PC-3 (cell line): Measurements from ENCODE around the gene HIPK1. TPM values are rescaled to one million over a fixed set of nuclear protein-coding genes. Genes with fewer than 3 reads are reported as not detected.

ENCODE experiments used
- ATAC-seq: fragments of 200-7000 bp; cut with Tn5 transposase; 2 replicates; pipeline ENCODE4 v1.9.1; 2020; ENCODE audit warnings: mild to moderate bottlenecking, moderate library complexity
- BruUV-seq: library from RNA; stranded (reverse); fragments of 400-500 nt; replicated peaks from 2 replicates; lab custom pipeline; 2021; lab: Mats Ljungman, UMichigan
- CTCF ChIA-PET: fragments of 300-600 bp; sonication (Branson Sonifier 250); formaldehyde crosslinking; loops from one replicate; lab custom pipeline; 2022; ENCODE audit warnings: antibody characterized with exemption; lab: Charles Lee
- POLR2A ChIA-PET: fragments of 300-600 bp; sonication (Branson Sonifier 250); formaldehyde crosslinking; loops from one replicate; lab custom pipeline; 2022; ENCODE audit warnings: antibody characterized with exemption; ENCODE audit not compliant: unreplicated experiment; lab: Charles Lee
- DNase-seq: peaks from one replicate; pipeline ENCODE4 v3.0.0-alpha.2; 2015
- H2AFZ ChIP-seq: fragments of 300-600 bp; sonication (generic); 2 replicates; pipeline ENCODE4 v1.6.0; 2016; ENCODE audit warnings: antibody characterized with exemption, low read length
- H3F3A ChIP-seq: fragments of 300-600 bp; sonication (generic); one replicate; pipeline ENCODE4 v1.6.0; 2017; ENCODE audit warnings: antibody characterized with exemption, low read length, control low read depth, mild to moderate bottlenecking; ENCODE audit not compliant: unreplicated experiment
- H3K27ac ChIP-seq: fragments of 300-600 bp; sonication (generic); 2 replicates; pipeline ENCODE4 v1.5.1; 2016; ENCODE audit warnings: mild to moderate bottlenecking, low read length
- H3K27me3 ChIP-seq: fragments of 300-600 bp; sonication (generic); 2 replicates; pipeline ENCODE4 v1.6.1; 2016; ENCODE audit warnings: low read length, mixed read lengths
- H3K36me3 ChIP-seq: fragments of 300-600 bp; sonication (generic); 2 replicates; pipeline ENCODE4 v1.6.1; 2016; ENCODE audit warnings: low read depth, mixed run types, low read length, mixed read lengths
- H3K4me1 ChIP-seq: fragments of 300-600 bp; sonication (generic); 2 replicates; pipeline ENCODE4 v1.5.1; 2016; ENCODE audit warnings: low read length; ENCODE audit not compliant: insufficient read depth
- H3K4me2 ChIP-seq: fragments of 300-600 bp; sonication (generic); 2 replicates; pipeline ENCODE4 v1.6.0; 2016; ENCODE audit warnings: low read length
- H3K4me3 ChIP-seq: fragments of 300-600 bp; sonication (generic); 2 replicates; pipeline ENCODE4 v1.5.1; 2016; ENCODE audit warnings: mild to moderate bottlenecking, low read length, mixed read lengths
- H3K79me2 ChIP-seq: fragments of 300-600 bp; sonication (generic); 2 replicates; pipeline ENCODE4 v1.6.1; 2017; ENCODE audit warnings: low read length, mixed read lengths
- H3K9ac ChIP-seq: fragments of 300-600 bp; sonication (generic); 2 replicates; pipeline ENCODE4 v1.6.0; 2016; ENCODE audit warnings: mild to moderate bottlenecking, low read length
- H3K9me2 ChIP-seq: fragments of 300-600 bp; sonication (generic); replicated peaks from 2 replicates; pipeline ENCODE4 v1.6.1; 2016; ENCODE audit warnings: mixed run types, low read length, mixed read lengths
- H3K9me3 ChIP-seq: fragments of 300-600 bp; sonication (generic); 2 replicates; pipeline ENCODE4 v1.6.1; 2016; ENCODE audit warnings: low read length, mixed read lengths
- H4K20me1 ChIP-seq: fragments of 300-600 bp; sonication (generic); 2 replicates; pipeline ENCODE4 v1.6.1; 2016; ENCODE audit warnings: low read length, mixed read lengths
- CTCF ChIP-seq: fragments of 300-600 bp; sonication (generic); conservative IDR thresholded peaks from 2 replicates; pipeline ENCODE4 v1.5.1; 2017; ENCODE audit warnings: antibody characterized with exemption, low read depth, mild to moderate bottlenecking, low read length
- EZH2 ChIP-seq: fragments of 300-600 bp; sonication (generic); IDR thresholded peaks from one replicate; pipeline ENCODE4 v1.6.1; 2017; ENCODE audit warnings: antibody characterized with exemption, mild to moderate bottlenecking, low read length; ENCODE audit not compliant: unreplicated experiment
- EZH2phosphoT487 ChIP-seq: fragments of 300-600 bp; sonication (generic); IDR thresholded peaks from 2 replicates; pipeline ENCODE4 v1.6.1; 2018; ENCODE audit warnings: mild to moderate bottlenecking, antibody characterized with exemption, low read length, borderline replicate concordance
- intact Hi-C: fragments of 100-400 bp; cut with micrococcal nuclease; formaldehyde crosslinking; loops from 2 replicates; pipeline ENCODE4 v1.9.0; 2023
- total RNA-seq: library from RNA; depleted of rRNA; stranded (reverse); fragments of >200 nt; gene quantifications from 2 replicates; pipeline ENCODE4 v1.2.3, GENCODE V29; 2014

Gene HIPK1
- total RNA-seq, 1 experiment from 2014 or later: 19.9 TPM

- Histone ChIP-seq H3K27me3 (no peaks in the 10 kb centered on the region), H2AFZ (no peak overlapping the region), H3K27ac (no peak overlapping the region), H3K9me3 (no peaks in the 10 kb centered on the region), H3K4me2 (no peak overlapping the region), H3K4me1 (peaks cover 1% of the 10 kb centered on the region; the same call in 1 of the 2 replicates), H3K4me3 (no peak overlapping the region), H3K36me3 (peaks cover 36% of the 10 kb centered on the region), H3F3A (no peaks in the 10 kb centered on the region), H3K9ac (no peak overlapping the region), H4K20me1 (no peaks in the 10 kb centered on the region), H3K9me2 (no peaks in the 10 kb centered on the region), H3K79me2 (peaks cover 12% of the 10 kb centered on the region)
- ChIA-PET POLR2A (no interaction called here), CTCF (no interaction called here)
- TF ChIP-seq EZH2 (no peak), EZH2phosphoT487 (no peak), CTCF (no peak)
- ATAC-seq (no peak), DNase-seq (no peak)
- intact Hi-C loops: no loop called here
- BruUV-seq: no TSS peak
Measured at GRCh38 chr1:113898241-113898814, 30.8 kb upstream of the HIPK1 start.

- Histone ChIP-seq H3K36me3 (peaks cover 36% of the 10 kb centered on the region), H3K9ac (no peak overlapping the region), H3K4me2 (no peak overlapping the region), H4K20me1 (no peaks in the 10 kb centered on the region), H3K79me2 (peaks cover 20% of the 10 kb centered on the region), H3K9me3 (no peaks in the 10 kb centered on the region), H3K4me3 (no peak overlapping the region), H3K9me2 (no peaks in the 10 kb centered on the region), H3K4me1 (peaks cover 9% of the 10 kb centered on the region), H2AFZ (no peak overlapping the region), H3K27me3 (no peaks in the 10 kb centered on the region), H3F3A (no peaks in the 10 kb centered on the region), H3K27ac (no peak overlapping the region)
- POLR2A ChIA-PET: no interaction called here
- no peak for ATAC-seq
- CTCF ChIA-PET: no interaction called here
- BruUV-seq: no TSS peak
- DNase-seq: no peak
- TF ChIP-seq EZH2phosphoT487 (no peak), EZH2 (no peak), CTCF (no peak)
- intact Hi-C loops: no loop called here
Measured at GRCh38 chr1:113899111-113899510, 30.0 kb upstream of the HIPK1 start.

- POLR2A ChIA-PET: no interaction called here
- no peaks in the 10 kb centered on the region for H4K20me1 ChIP-seq
- intact Hi-C loops: loop anchor here (5.0 kb wide), 1 partner anchor 144 kb away; the partner anchor contains the start of gene PHTF1
- no peak overlapping the region for H3K4me3 ChIP-seq
- peaks cover 33% of the 10 kb centered on the region for H3K79me2 ChIP-seq
- no peaks in the 10 kb centered on the region for H3K27me3 ChIP-seq
- H3K9ac ChIP-seq: no peak overlapping the region
- H3K9me3 ChIP-seq: no peaks in the 10 kb centered on the region
- peaks cover 11% of the 10 kb centered on the region for H3K4me1 ChIP-seq
- no peak overlapping the region for H3K4me2 ChIP-seq
- no peak for TF ChIP-seq EZH2phosphoT487
- H2AFZ ChIP-seq: no peak overlapping the region
- DNase-seq (no peak), ATAC-seq (no peak)
- BruUV-seq: no TSS peak
- CTCF ChIA-PET: no interaction called here
- H3K27ac ChIP-seq: no peak overlapping the region
- no peaks in the 10 kb centered on the region for H3F3A ChIP-seq
- H3K9me2 ChIP-seq: no peaks in the 10 kb centered on the region
- peaks cover 24% of the 10 kb centered on the region for H3K36me3 ChIP-seq
Measured at GRCh38 chr1:113901191-113901590, 27.9 kb upstream of the HIPK1 start.
